ENCODE data around the gene TTPAL. TPM values are rescaled to one million over a fixed set of nuclear protein-coding genes. Genes with fewer than 3 reads are reported as not detected.

Gene TTPAL
- total RNA-seq, 1 donor from 2014 or later = 16.0 TPM

GRCh38 chr20:44449864-44450263, 25.8 kb upstream of the TTPAL start:
- no peaks in the 10 kb centered on the region for H3K9me3 ChIP-seq
- H3K27ac ChIP-seq = no peak overlapping the region
- intact Hi-C loops (cut with DNase I) = no loop called here
- H3K4me3 ChIP-seq = no peak overlapping the region
- DNase-seq (ENCODE audit: extremely low spot score in 2 of 2) = no peak
- H3K4me1 ChIP-seq = no peaks in the 10 kb centered on the region
- TF ChIP-seq CTCF (IDR thresholded peaks at IDR 0.05) = no peak
- TF ChIP-seq POLR2AphosphoS5 (IDR thresholded peaks at IDR 0.05; ENCODE audit: insufficient read depth in 1 of 2, low read depth in 1 of 2) = no peak
- TF ChIP-seq POLR2A (IDR thresholded peaks at IDR 0.05) = no peak
- H3K27me3 ChIP-seq = no peaks in the 10 kb centered on the region
- H3K36me3 ChIP-seq = no peaks in the 10 kb centered on the region

- H3K4me1 ChIP-seq = no peaks in the 10 kb centered on the region
- H3K4me3 ChIP-seq = no peak overlapping the region
- H3K36me3 ChIP-seq = no peaks in the 10 kb centered on the region
- H3K27ac ChIP-seq = no peak overlapping the region
- TF ChIP-seq POLR2AphosphoS5 (IDR thresholded peaks at IDR 0.05; ENCODE audit: insufficient read depth in 1 of 2, low read depth in 1 of 2) (no peak), CTCF (IDR thresholded peaks at IDR 0.05) (no peak), POLR2A (IDR thresholded peaks at IDR 0.05) (no peak)
- intact Hi-C loops (cut with DNase I) = no loop called here
- DNase-seq (ENCODE audit: extremely low spot score in 2 of 2) = no peak
- no peaks in the 10 kb centered on the region for H3K27me3 ChIP-seq
- no peaks in the 10 kb centered on the region for H3K9me3 ChIP-seq
These were observed 25.3 kb upstream of the TTPAL start for GRCh38 chr20:44450281-44450889.

- Histone ChIP-seq H3K27ac (no peak overlapping the region), H3K36me3 (no peaks in the 10 kb centered on the region), H3K4me3 (no peak overlapping the region), H3K27me3 (no peaks in the 10 kb centered on the region), H3K4me1 (no peaks in the 10 kb centered on the region), H3K9me3 (no peaks in the 10 kb centered on the region)
- intact Hi-C loops (cut with DNase I) = no loop called here
- TF ChIP-seq POLR2AphosphoS5 (IDR thresholded peaks at IDR 0.05; ENCODE audit: insufficient read depth in 1 of 2, low read depth in 1 of 2) (no peak), POLR2A (IDR thresholded peaks at IDR 0.05) (no peak), CTCF (IDR thresholded peaks at IDR 0.05) (no peak)
- DNase-seq (ENCODE audit: extremely low spot score in 2 of 2) = no peak
These were observed 24.7 kb upstream of the TTPAL start for GRCh38 chr20:44450903-44451450.

DNA sequence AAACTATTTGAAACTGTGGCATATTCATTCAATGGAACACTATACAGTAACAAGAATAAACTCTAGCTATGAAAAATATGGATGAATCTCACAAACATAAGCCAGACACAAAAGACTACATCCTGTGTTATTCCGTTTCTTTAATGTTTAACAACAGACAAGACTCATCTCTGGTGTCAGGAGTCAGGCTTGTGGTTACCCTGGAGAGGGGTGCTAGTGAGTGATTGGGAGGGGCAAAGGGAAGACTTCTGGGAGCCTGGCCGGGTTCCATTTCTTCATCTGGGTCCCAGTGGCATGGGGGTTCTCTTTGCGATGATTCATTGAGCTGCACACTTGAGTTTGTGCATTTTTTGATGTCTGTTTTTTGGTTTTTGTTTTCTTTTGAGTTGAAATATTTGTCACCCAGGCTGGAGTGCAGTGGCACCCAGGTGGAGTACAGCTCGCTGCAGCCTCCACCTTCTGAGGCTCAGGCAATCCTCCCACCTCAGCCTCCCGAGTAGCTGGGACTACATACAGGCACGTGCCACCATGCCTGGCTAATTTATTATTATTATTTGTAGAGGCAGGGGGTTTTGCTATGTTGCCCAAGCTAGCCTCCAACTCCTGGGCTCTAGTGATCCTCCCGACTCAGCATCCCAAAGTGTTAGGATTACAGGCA, 21.2 kb upstream of the TTPAL start:
- intact Hi-C loops (cut with DNase I) = no loop called here
- no peak for DNase-seq (ENCODE audit: extremely low spot score in 2 of 2)

More for the DNA sequence above, 21.2 kb upstream of the TTPAL start:
- Histone ChIP-seq H3K4me1 (no peaks in the 10 kb centered on the region), H3K27me3 (no peaks in the 10 kb centered on the region), H3K9me3 (no peaks in the 10 kb centered on the region), H3K4me3 (no peak overlapping the region), H3K27ac (no peak overlapping the region), H3K36me3 (no peaks in the 10 kb centered on the region)
- TF ChIP-seq POLR2A (IDR thresholded peaks at IDR 0.05) (no peak), CTCF (IDR thresholded peaks at IDR 0.05) (no peak), POLR2AphosphoS5 (IDR thresholded peaks at IDR 0.05; ENCODE audit: insufficient read depth in 1 of 2, low read depth in 1 of 2) (no peak)
